ENCODE measurements around the gene SHC1.

Gene SHC1

GRCh38 chr1:155002464-155003226, 32.1 kb upstream of the SHC1 start, which contains the start of gene ZBTB7B:
Gene ZBTB7B, plus strand, starts transcription at chr1:155002802. Its CDS starts 11,859 bp downstream, at chr1:155014661.
- 0 out of 2 replicates have a peak, but pooled peaks have one; percentile 5 for TF ChIP-seq CTCF (conservative IDR thresholded peaks at IDR 0.05; ENCODE audit: low read length)
- H3K4me3 ChIP-seq (ENCODE audit: low read length): peak within 1 kb of the TSS; percentile 96
- no peak for DNase-seq (ENCODE audit: low read depth)

GRCh38 chr1:155001675-155002463, 31.3 kb upstream of the SHC1 start:
- DNase-seq (ENCODE audit: low read depth): peak; percentile 98

GRCh38 chr1:155001425-155001674, 30.8 kb upstream of the SHC1 start:
- no peak for TF ChIP-seq CTCF (conservative IDR thresholded peaks at IDR 0.05; ENCODE audit: low read length)
- peak overlapping the region; percentile 86 for H3K4me3 ChIP-seq (ENCODE audit: low read length)
- no peak for DNase-seq (ENCODE audit: low read depth)

More at GRCh38 chr1:155001675-155002463, 31.3 kb upstream of the SHC1 start:
- H3K4me3 ChIP-seq (ENCODE audit: low read length): peak overlapping the region; percentile 96
- peak; percentile 50 for TF ChIP-seq CTCF (conservative IDR thresholded peaks at IDR 0.05; ENCODE audit: low read length)

GRCh38 chr1:155000726-155001424, 30.3 kb upstream of the SHC1 start:
- peak; percentile 82 for DNase-seq (ENCODE audit: low read depth)
- H3K4me3 ChIP-seq (ENCODE audit: low read length): peak overlapping the region; percentile 86
- TF ChIP-seq CTCF (conservative IDR thresholded peaks at IDR 0.05; ENCODE audit: low read length): no peak

- peak overlapping the region; percentile 86 for H3K4me3 ChIP-seq (ENCODE audit: low read length)
- no peak for TF ChIP-seq CTCF (conservative IDR thresholded peaks at IDR 0.05; ENCODE audit: low read length)
- DNase-seq (ENCODE audit: low read depth): no peak
Observed at GRCh38 chr1:155000411-155000725, 29.8 kb upstream of the SHC1 start.

GRCh38 chr1:154999571-155000410, 29.2 kb upstream of the SHC1 start:
- DNase-seq (ENCODE audit: low read depth): no peak
- TF ChIP-seq CTCF (conservative IDR thresholded peaks at IDR 0.05; ENCODE audit: low read length): no peak
- peak overlapping the region; percentile 86 for H3K4me3 ChIP-seq (ENCODE audit: low read length)

Measured in AG10803 (cell line).